ENCODE results near the gene PGS1. TPM values are rescaled to one million over a fixed set of nuclear protein-coding genes. Genes with fewer than 3 reads are reported as not detected.

PGS1 gene
- total RNA-seq, 1 experiment from 2014 or later = 71.8 TPM

- DNase-seq = peak; percentile 73
- H3K4me3 ChIP-seq (ENCODE audit: insufficient read depth, low read depth, low read length) = no peak overlapping the region
- H3K27me3 ChIP-seq (ENCODE audit: control insufficient read depth, insufficient read depth, low read length) = no peaks in the 10 kb centered on the region
- H3K36me3 ChIP-seq (replicated peaks; ENCODE audit: control insufficient read depth, insufficient read depth, low read length) = no peaks in the 10 kb centered on the region
Measured at GRCh38 chr17:78366109-78366848, 12.2 kb upstream of the PGS1 start.

GRCh38 chr17:78367193-78367592, 11.3 kb upstream of the PGS1 start:
- Histone ChIP-seq H3K4me3 (ENCODE audit: insufficient read depth, low read depth, low read length) (no peak overlapping the region), H3K27me3 (ENCODE audit: control insufficient read depth, insufficient read depth, low read length) (no peaks in the 10 kb centered on the region), H3K36me3 (replicated peaks; ENCODE audit: control insufficient read depth, insufficient read depth, low read length) (no peaks in the 10 kb centered on the region)
- DNase-seq = peak; percentile 36

GRCh38 chr17:78368348-78368747, 10.1 kb upstream of the PGS1 start:
- Histone ChIP-seq H3K27me3 (ENCODE audit: control insufficient read depth, insufficient read depth, low read length) (no peaks in the 10 kb centered on the region), H3K36me3 (replicated peaks; ENCODE audit: control insufficient read depth, insufficient read depth, low read length) (no peaks in the 10 kb centered on the region), H3K4me3 (ENCODE audit: insufficient read depth, low read depth, low read length) (no peak overlapping the region)
- peak; percentile 26 for DNase-seq

- DNase-seq = peak; percentile 77
- H3K36me3 ChIP-seq (replicated peaks; ENCODE audit: control insufficient read depth, insufficient read depth, low read length) = no peaks in the 10 kb centered on the region
- H3K4me3 ChIP-seq (ENCODE audit: insufficient read depth, low read depth, low read length) = no peak overlapping the region
- H3K27me3 ChIP-seq (ENCODE audit: control insufficient read depth, insufficient read depth, low read length) = no peaks in the 10 kb centered on the region
Measured at GRCh38 chr17:78368854-78369495, 9.5 kb upstream of the PGS1 start.

- Histone ChIP-seq H3K4me3 (ENCODE audit: insufficient read depth, low read depth, low read length) (no peak overlapping the region), H3K36me3 (replicated peaks; ENCODE audit: control insufficient read depth, insufficient read depth, low read length) (no peaks in the 10 kb centered on the region), H3K27me3 (ENCODE audit: control insufficient read depth, insufficient read depth, low read length) (no peaks in the 10 kb centered on the region)
- peak; percentile 76 for DNase-seq
Measured at GRCh38 chr17:78369791-78370381, 8.6 kb upstream of the PGS1 start.

- Histone ChIP-seq H3K36me3 (replicated peaks; ENCODE audit: control insufficient read depth, insufficient read depth, low read length) (no peaks in the 10 kb centered on the region), H3K27me3 (ENCODE audit: control insufficient read depth, insufficient read depth, low read length) (no peaks in the 10 kb centered on the region), H3K4me3 (ENCODE audit: insufficient read depth, low read depth, low read length) (no peak overlapping the region)
- DNase-seq = no peak
Measured at GRCh38 chr17:78371056-78371455, 7.4 kb upstream of the PGS1 start.

GRCh38 chr17:78372841-78373240, 5.6 kb upstream of the PGS1 start:
- Histone ChIP-seq H3K36me3 (replicated peaks; ENCODE audit: control insufficient read depth, insufficient read depth, low read length) (no peaks in the 10 kb centered on the region), H3K4me3 (ENCODE audit: insufficient read depth, low read depth, low read length) (no peak overlapping the region), H3K27me3 (ENCODE audit: control insufficient read depth, insufficient read depth, low read length) (no peaks in the 10 kb centered on the region)
- DNase-seq = no peak

- Histone ChIP-seq H3K4me3 (ENCODE audit: insufficient read depth, low read depth, low read length) (no peak overlapping the region), H3K36me3 (replicated peaks; ENCODE audit: control insufficient read depth, insufficient read depth, low read length) (no peaks in the 10 kb centered on the region), H3K27me3 (ENCODE audit: control insufficient read depth, insufficient read depth, low read length) (no peaks in the 10 kb centered on the region)
- no peak for DNase-seq
Measured at GRCh38 chr17:78374189-78374588, 4.3 kb upstream of the PGS1 start.

- Histone ChIP-seq H3K27me3 (ENCODE audit: control insufficient read depth, insufficient read depth, low read length) (no peaks in the 10 kb centered on the region), H3K36me3 (replicated peaks; ENCODE audit: control insufficient read depth, insufficient read depth, low read length) (no peaks in the 10 kb centered on the region), H3K4me3 (ENCODE audit: insufficient read depth, low read depth, low read length) (no peak overlapping the region)
- peak; percentile 79 for DNase-seq
Measured at GRCh38 chr17:78374631-78375274, 3.7 kb upstream of the PGS1 start.

GRCh38 chr17:78375401-78376151, 2.9 kb upstream of the PGS1 start:
- Histone ChIP-seq H3K4me3 (ENCODE audit: insufficient read depth, low read depth, low read length) (no peak overlapping the region), H3K27me3 (ENCODE audit: control insufficient read depth, insufficient read depth, low read length) (no peaks in the 10 kb centered on the region), H3K36me3 (replicated peaks; ENCODE audit: control insufficient read depth, insufficient read depth, low read length) (no peaks in the 10 kb centered on the region)
- DNase-seq = no peak

GRCh38 chr17:78376161-78376560, 2.3 kb upstream of the PGS1 start:
- no peaks in the 10 kb centered on the region for H3K36me3 ChIP-seq (replicated peaks; ENCODE audit: control insufficient read depth, insufficient read depth, low read length)
- no peak overlapping the region for H3K4me3 ChIP-seq (ENCODE audit: insufficient read depth, low read depth, low read length)
- no peak for DNase-seq
- H3K27me3 ChIP-seq (ENCODE audit: control insufficient read depth, insufficient read depth, low read length) = no peaks in the 10 kb centered on the region

- Histone ChIP-seq H3K27me3 (ENCODE audit: control insufficient read depth, insufficient read depth, low read length) (no peaks in the 10 kb centered on the region), H3K36me3 (replicated peaks; ENCODE audit: control insufficient read depth, insufficient read depth, low read length) (no peaks in the 10 kb centered on the region), H3K4me3 (ENCODE audit: insufficient read depth, low read depth, low read length) (peak overlapping the region; percentile 96)
- DNase-seq = no peak
Measured at GRCh38 chr17:78377858-78378224, 608 bp upstream of the PGS1 start.

GRCh38 chr17:78379131-78379491, 662 bp downstream of the PGS1 start:
- DNase-seq = no peak
- no peaks in the 10 kb centered on the region for H3K27me3 ChIP-seq (ENCODE audit: control insufficient read depth, insufficient read depth, low read length)
- peak overlapping the region; percentile 96 for H3K4me3 ChIP-seq (ENCODE audit: insufficient read depth, low read depth, low read length)
- H3K36me3 ChIP-seq (replicated peaks; ENCODE audit: control insufficient read depth, insufficient read depth, low read length) = no peaks in the 10 kb centered on the region

GRCh38 chr17:78380370-78380769, 1.9 kb downstream of the PGS1 start:
- no peak for DNase-seq
- Histone ChIP-seq H3K36me3 (replicated peaks; ENCODE audit: control insufficient read depth, insufficient read depth, low read length) (no peaks in the 10 kb centered on the region), H3K4me3 (ENCODE audit: insufficient read depth, low read depth, low read length) (no peak overlapping the region), H3K27me3 (ENCODE audit: control insufficient read depth, insufficient read depth, low read length) (no peaks in the 10 kb centered on the region)
